Measurements from ENCODE around the gene TNIP2. TPM values are rescaled to one million over a fixed set of nuclear protein-coding genes. Genes with fewer than 3 reads are reported as not detected.

Gene TNIP2
- total and polyA plus RNA-seq, 5 donors from 2014 or later: 43.9 to 87.7 (median 52.3) TPM

DNA sequence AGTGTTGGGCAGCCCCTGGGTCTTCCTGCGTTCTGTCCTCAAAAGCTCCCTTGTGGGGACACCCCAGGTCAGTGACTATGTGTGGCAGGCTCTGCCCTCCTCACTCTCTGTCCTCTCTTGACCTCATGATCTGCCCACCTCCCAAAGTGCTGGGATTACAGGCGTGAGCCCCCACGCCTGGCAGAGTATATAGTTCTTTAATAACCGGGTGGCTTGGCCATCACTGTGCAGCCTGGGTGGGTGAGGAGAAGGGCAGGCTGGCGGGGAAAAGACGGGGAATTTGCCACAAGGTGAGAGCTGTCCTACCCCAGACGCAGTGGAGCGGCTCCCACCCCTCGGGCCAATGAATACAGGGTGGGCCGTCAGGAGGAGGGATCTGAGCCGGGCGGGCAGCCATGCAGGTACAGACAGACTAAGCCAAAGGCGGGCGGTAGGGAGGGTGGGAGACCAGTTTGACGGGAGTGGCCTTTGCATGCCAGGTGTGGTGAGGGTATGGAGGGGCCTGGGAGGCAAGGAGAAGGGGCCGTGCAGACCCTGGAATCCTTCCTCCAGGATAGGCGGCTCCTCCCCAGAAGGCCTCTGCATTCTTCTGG is 39.3 kb upstream of the TNIP2 start:
- Mint-ChIP-seq H3K4me1 (peaks cover 0 to 73% (median 27%) of the 10 kb centered on the region in 4 donors), H3K9me3 (peaks cover 0 to 2% (median 0%) of the 10 kb centered on the region in 7 donors), H3K4me3 (peak overlapping the region; percentile 21 to 86 (median 43)), H3K36me3 (no peaks in the 10 kb centered on the region), H3K27me3 (no peaks in the 10 kb centered on the region), H3K27ac (peak overlapping the region in 2 of 3 donors; percentile 46 to 74)
- H3K4me1 ChIP-seq (ENCODE audit: control insufficient read depth, insufficient read depth, low read length, poor library complexity, severe bottlenecking): peaks cover 55% of the 10 kb centered on the region
- H3K27ac ChIP-seq (ENCODE audit: insufficient read depth, low read length, poor library complexity, severe bottlenecking): no peak overlapping the region
- H3K9me3 ChIP-seq (ENCODE audit: control insufficient read depth in 2 of 2, low read length in 2 of 2): no peaks in the 10 kb centered on the region
- no peaks in the 10 kb centered on the region for H3K36me3 ChIP-seq (ENCODE audit: control insufficient read depth, insufficient read depth, low read length)
- H3K4me3 ChIP-seq (ENCODE audit: low read depth, low read length): no peak overlapping the region
- DNase-seq (no peak), ATAC-seq (ENCODE audit: low read depth in 2 of 2) (no peak)
- no peaks in the 10 kb centered on the region for H3K27me3 ChIP-seq (ENCODE audit: control insufficient read depth, insufficient read depth, low read length)

GRCh38 chr4:2794486-2795299 is 38.6 kb upstream of the TNIP2 start:
- DNase-seq (no peak), ATAC-seq (ENCODE audit: low read depth in 2 of 2) (no peak)
- Histone ChIP-seq H3K4me3 (ENCODE audit: low read depth, low read length) (no peak overlapping the region), H3K4me1 (ENCODE audit: control insufficient read depth, insufficient read depth, low read length, poor library complexity, severe bottlenecking) (peaks cover 48% of the 10 kb centered on the region), H3K27ac (ENCODE audit: insufficient read depth, low read length, poor library complexity, severe bottlenecking) (no peak overlapping the region), H3K27me3 (ENCODE audit: control insufficient read depth, insufficient read depth, low read length) (no peaks in the 10 kb centered on the region), H3K9me3 (ENCODE audit: control insufficient read depth in 2 of 2, low read length in 2 of 2) (no peaks in the 10 kb centered on the region), H3K36me3 (ENCODE audit: control insufficient read depth, insufficient read depth, low read length) (no peaks in the 10 kb centered on the region)
- Mint-ChIP-seq H3K4me1 (peaks cover 0 to 69% (median 28%) of the 10 kb centered on the region in 4 donors), H3K9me3 (peaks cover 0 to 2% (median 0%) of the 10 kb centered on the region in 7 donors), H3K4me3 (peak overlapping the region; percentile 81 to 89 (median 86)), H3K36me3 (no peaks in the 10 kb centered on the region), H3K27ac (peak overlapping the region; percentile 55 to 82 (median 74)), H3K27me3 (no peaks in the 10 kb centered on the region)

DNA sequence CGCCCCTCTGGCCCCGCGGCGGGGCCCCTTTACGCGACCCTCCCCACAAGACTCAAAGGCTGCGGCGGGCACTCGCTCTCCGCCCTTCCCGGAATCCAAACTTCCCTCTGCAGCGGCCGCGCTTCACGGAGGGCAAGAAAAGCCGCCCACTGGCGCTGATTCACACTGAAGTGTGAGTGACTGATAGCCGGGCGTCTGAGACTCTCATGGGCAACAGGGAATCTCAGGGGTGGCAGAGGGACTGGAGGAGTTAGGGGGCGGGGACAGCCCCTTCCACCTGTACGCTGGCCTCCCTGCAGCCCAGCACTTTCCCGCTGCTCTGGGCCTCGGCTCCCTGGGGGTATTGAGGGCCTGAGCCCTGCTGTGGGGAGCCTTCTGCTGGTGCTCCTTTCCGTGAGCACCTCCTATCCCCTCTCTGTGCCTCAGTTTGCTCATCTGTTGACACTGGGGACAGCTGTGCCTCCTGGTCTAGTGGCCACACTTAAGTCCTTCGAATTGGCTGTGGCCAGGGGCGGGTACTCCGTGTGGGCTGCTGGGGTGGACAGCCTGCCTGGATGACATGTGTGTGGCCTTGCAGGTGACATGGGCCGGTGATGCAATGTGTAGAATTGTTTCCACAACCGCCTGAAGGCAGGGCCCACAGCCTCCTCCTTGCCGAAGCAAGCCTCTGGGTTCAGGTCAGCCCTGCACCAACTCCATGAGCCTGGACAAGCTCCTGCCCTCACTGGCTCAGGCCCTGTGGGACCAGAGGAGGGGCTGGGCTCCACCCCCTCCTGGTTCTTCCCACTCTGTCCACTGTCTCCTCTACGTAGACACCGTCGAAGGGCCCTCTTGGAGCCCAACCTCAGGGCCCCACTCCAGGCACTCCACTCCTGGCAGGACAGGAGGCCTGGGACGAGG is 37.7 kb upstream of the TNIP2 start:
- Histone ChIP-seq H3K4me3 (ENCODE audit: low read depth, low read length) (peak overlapping the region; percentile 44), H3K36me3 (ENCODE audit: control insufficient read depth, insufficient read depth, low read length) (no peaks in the 10 kb centered on the region)
- no peaks in the 10 kb centered on the region for H3K36me3 Mint-ChIP-seq

DNA sequence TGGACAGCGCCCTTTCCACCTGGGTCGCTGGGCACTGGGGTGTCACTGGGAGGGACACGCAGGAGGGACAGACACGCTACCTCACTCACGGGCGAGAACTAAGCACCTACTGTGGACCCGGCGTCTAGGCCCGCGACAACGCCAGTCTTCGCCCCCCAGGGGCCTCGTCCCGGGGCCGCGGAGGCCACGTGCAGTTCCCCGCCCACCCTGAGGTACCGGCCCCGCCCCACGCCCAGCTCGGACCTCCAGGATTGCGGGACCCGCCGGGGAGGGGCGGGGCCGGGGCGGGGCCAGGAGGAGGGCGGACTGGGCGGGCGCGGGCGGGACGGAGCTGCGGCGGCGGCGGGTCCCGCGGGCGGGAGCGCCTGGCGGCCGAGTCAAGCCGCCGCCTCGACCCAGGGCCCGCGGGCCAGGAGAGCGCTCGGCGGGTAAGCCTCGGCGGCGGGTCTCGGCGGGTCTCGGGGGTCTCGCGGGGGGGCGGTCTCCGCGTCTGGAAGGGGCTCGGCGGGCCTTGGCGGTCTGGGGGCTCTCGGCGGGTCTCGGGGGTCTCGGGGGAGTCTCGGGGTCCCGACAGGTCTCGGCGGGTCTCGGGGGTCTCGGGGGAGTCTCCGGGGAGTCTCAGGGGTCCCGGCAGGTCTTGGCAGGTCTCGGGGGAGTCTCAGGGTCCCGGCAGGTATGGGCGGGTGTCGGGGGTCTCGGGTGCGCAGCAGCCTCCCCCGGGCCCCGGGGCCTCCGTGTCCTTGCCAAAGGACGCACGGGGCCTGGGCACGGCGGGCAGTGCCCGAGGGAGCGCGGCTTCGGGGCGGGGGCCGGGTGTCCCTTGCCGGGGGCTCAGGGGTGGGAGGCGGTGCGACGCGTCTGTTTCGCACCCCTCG is 36.8 kb upstream of the TNIP2 start, which contains the start of gene SH3BP2:
Gene SH3BP2, plus strand, starts transcription at position 375 of the 875 bp plus-strand sequence. CDS start 27,533 bp downstream, outside the sequence.
- Histone ChIP-seq H3K4me1 (ENCODE audit: control insufficient read depth, insufficient read depth, low read length, poor library complexity, severe bottlenecking) (peaks cover 41% of the 10 kb centered on the region), H3K27me3 (ENCODE audit: control insufficient read depth, insufficient read depth, low read length) (no peaks in the 10 kb centered on the region), H3K36me3 (ENCODE audit: control insufficient read depth, insufficient read depth, low read length) (no peaks in the 10 kb centered on the region), H3K9me3 (ENCODE audit: control insufficient read depth in 2 of 2, low read length in 2 of 2) (no peaks in the 10 kb centered on the region), H3K4me3 (ENCODE audit: low read depth, low read length) (peak within 1 kb of the TSS; percentile 44), H3K27ac (ENCODE audit: insufficient read depth, low read length, poor library complexity, severe bottlenecking) (peak within 1 kb of the TSS; percentile 33)
- H3K9me3 Mint-ChIP-seq: peaks cover 0 to 2% (median 0%) of the 10 kb centered on the region in 7 donors
- peak; percentile 25 to 51 for ATAC-seq (ENCODE audit: low read depth in 2 of 2)
- H3K4me1 Mint-ChIP-seq: peaks cover 0 to 69% (median 24%) of the 10 kb centered on the region in 4 donors
- peak; percentile 31 to 71 (median 50) for DNase-seq
- H3K36me3 Mint-ChIP-seq: no peaks in the 10 kb centered on the region
- H3K27ac Mint-ChIP-seq: peak within 1 kb of the TSS; percentile 82 to 94 (median 92)
- no peaks in the 10 kb centered on the region for H3K27me3 Mint-ChIP-seq
- peak within 1 kb of the TSS; percentile 81 to 89 (median 86) for H3K4me3 Mint-ChIP-seq

More for the DNA sequence above, 37.7 kb upstream of the TNIP2 start:
- Mint-ChIP-seq H3K9me3 (peaks cover 0 to 2% (median 0%) of the 10 kb centered on the region in 7 donors), H3K27ac (peak overlapping the region; percentile 82 to 94 (median 92)), H3K4me3 (peak overlapping the region; percentile 81 to 89 (median 86)), H3K4me1 (peaks cover 0 to 69% (median 30%) of the 10 kb centered on the region in 4 donors), H3K27me3 (no peaks in the 10 kb centered on the region)
- Histone ChIP-seq H3K27ac (ENCODE audit: insufficient read depth, low read length, poor library complexity, severe bottlenecking) (peak overlapping the region; percentile 33), H3K27me3 (ENCODE audit: control insufficient read depth, insufficient read depth, low read length) (no peaks in the 10 kb centered on the region), H3K4me1 (ENCODE audit: control insufficient read depth, insufficient read depth, low read length, poor library complexity, severe bottlenecking) (peaks cover 41% of the 10 kb centered on the region), H3K9me3 (ENCODE audit: control insufficient read depth in 2 of 2, low read length in 2 of 2) (no peaks in the 10 kb centered on the region)
- DNase-seq: no peak
- ATAC-seq (ENCODE audit: low read depth in 2 of 2): no peak

DNA sequence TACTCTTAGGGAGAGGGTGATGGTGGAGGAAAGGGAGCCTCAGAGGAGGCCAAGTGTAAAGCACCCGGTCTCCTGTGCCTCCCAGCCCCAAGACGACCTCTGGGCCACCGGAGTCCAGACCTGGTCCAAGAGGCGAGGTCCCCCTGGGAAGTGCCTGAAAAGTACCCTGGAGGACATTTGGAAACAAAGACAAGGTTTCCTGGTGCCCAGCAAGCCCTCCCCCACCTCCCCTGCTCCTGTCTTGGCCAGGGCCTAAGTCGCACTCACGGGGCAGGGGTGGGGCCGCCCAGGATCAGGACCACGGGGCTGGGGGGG is 36.2 kb upstream of the TNIP2 start:
- peaks cover 0 to 69% (median 21%) of the 10 kb centered on the region in 4 donors for H3K4me1 Mint-ChIP-seq

GRCh38 chr4:2791518-2792395 is 35.6 kb upstream of the TNIP2 start:
- DNase-seq: no peak

More for the DNA sequence above, 36.2 kb upstream of the TNIP2 start:
- no peak for DNase-seq
- ATAC-seq (ENCODE audit: low read depth in 2 of 2): no peak
- H3K9me3 ChIP-seq (ENCODE audit: control insufficient read depth in 2 of 2, low read length in 2 of 2): no peaks in the 10 kb centered on the region
- H3K4me3 ChIP-seq (ENCODE audit: low read depth, low read length): no peak overlapping the region
- H3K27me3 ChIP-seq (ENCODE audit: control insufficient read depth, insufficient read depth, low read length): no peaks in the 10 kb centered on the region
- peak overlapping the region; percentile 14 for H3K27ac ChIP-seq (ENCODE audit: insufficient read depth, low read length, poor library complexity, severe bottlenecking)
- peak overlapping the region; percentile 47 to 74 (median 68) for H3K4me3 Mint-ChIP-seq
- peak overlapping the region in 2 of 3 donors; percentile 29 to 73 for H3K27ac Mint-ChIP-seq
- peaks cover 0 to 3% (median 0%) of the 10 kb centered on the region in 7 donors for H3K9me3 Mint-ChIP-seq
- no peaks in the 10 kb centered on the region for H3K36me3 ChIP-seq (ENCODE audit: control insufficient read depth, insufficient read depth, low read length)
- H3K36me3 Mint-ChIP-seq: no peaks in the 10 kb centered on the region
- peaks cover 41% of the 10 kb centered on the region for H3K4me1 ChIP-seq (ENCODE audit: control insufficient read depth, insufficient read depth, low read length, poor library complexity, severe bottlenecking)
- H3K27me3 Mint-ChIP-seq: no peaks in the 10 kb centered on the region

More at GRCh38 chr4:2791518-2792395, 35.6 kb upstream of the TNIP2 start:
- Histone ChIP-seq H3K27me3 (ENCODE audit: control insufficient read depth, insufficient read depth, low read length) (no peaks in the 10 kb centered on the region), H3K36me3 (ENCODE audit: control insufficient read depth, insufficient read depth, low read length) (no peaks in the 10 kb centered on the region), H3K9me3 (ENCODE audit: control insufficient read depth in 2 of 2, low read length in 2 of 2) (no peaks in the 10 kb centered on the region), H3K27ac (ENCODE audit: insufficient read depth, low read length, poor library complexity, severe bottlenecking) (peak overlapping the region; percentile 14), H3K4me1 (ENCODE audit: control insufficient read depth, insufficient read depth, low read length, poor library complexity, severe bottlenecking) (peaks cover 44% of the 10 kb centered on the region), H3K4me3 (ENCODE audit: low read depth, low read length) (no peak overlapping the region)
- H3K27ac Mint-ChIP-seq: peak overlapping the region; percentile 29 to 80 (median 73)
- H3K4me1 Mint-ChIP-seq: peaks cover 0 to 70% (median 21%) of the 10 kb centered on the region in 4 donors
- no peaks in the 10 kb centered on the region for H3K27me3 Mint-ChIP-seq
- no peaks in the 10 kb centered on the region for H3K36me3 Mint-ChIP-seq
- H3K9me3 Mint-ChIP-seq: peaks cover 0 to 3% (median 0%) of the 10 kb centered on the region in 7 donors
- peak overlapping the region; percentile 67 to 74 (median 69) for H3K4me3 Mint-ChIP-seq
- ATAC-seq (ENCODE audit: low read depth in 2 of 2): no peak
